Thyroid gland (tissue), 4 donors: ENCODE results near the gene DVL3. TPM values are rescaled to one million over a fixed set of nuclear protein-coding genes. Genes with fewer than 3 reads are reported as not detected.

Experiments used
- DNase-seq, 2 donors: peaks; one replicate each; pipeline ENCODE4 v3.0.0-alpha.2; 2019
- H3K27ac ChIP-seq, 3 donors: fragments of 200-600 bp; sonication (generic); 1 replicate in 2 of 3; 2 replicates in 1 of 3; pipeline ENCODE4 v1.5.1; 2016 to 2019; ENCODE audit warnings: mild to moderate bottlenecking in 1 of 3, moderate library complexity in 1 of 3
- H3K27me3 ChIP-seq: fragments of 200-600 bp; sonication (generic); one replicate; pipeline ENCODE4 v1.5.1; 2019
- H3K36me3 ChIP-seq, 2 donors: fragments of 200-600 bp; sonication (generic); one replicate each; pipeline ENCODE4 v1.5.1; 2016 to 2019
- H3K4me1 ChIP-seq, 2 donors: fragments of 200-600 bp; sonication (generic); one replicate each; pipeline ENCODE4 v1.5.1; 2017 to 2019
- H3K4me3 ChIP-seq, 3 donors: fragments of 200-600 bp; sonication (generic); replicated peaks in 1 of 3; 1 replicate in 2 of 3; 2 replicates in 1 of 3; pipeline ENCODE4 v1.5.1; 2016; ENCODE audit warnings: mild to moderate bottlenecking in 1 of 3
- H3K9me3 ChIP-seq: fragments of 200-600 bp; sonication (generic); one replicate; pipeline ENCODE4 v1.5.1; 2017
- CTCF ChIP-seq, 6 experiments: fragments of 200-600 bp in 3 of 6; fragments of 450-650 bp in 3 of 6; sonication (generic) in 3 of 6; IDR thresholded peaks; one replicate each; pipeline ENCODE4 v1.5.1; 2016 to 2019; ENCODE audit warnings: antibody characterized with exemption in 6 of 6, mild to moderate bottlenecking in 2 of 6, inconsistent platforms in 1 of 6, moderate library complexity in 1 of 6
- POLR2A ChIP-seq, 2 donors: fragments of 450-650 bp; IDR thresholded peaks; one replicate each; pipeline ENCODE4 v1.6.1; 2017; ENCODE audit warnings: antibody characterized with exemption in 2 of 2, mild to moderate bottlenecking in 2 of 2, moderate library complexity in 1 of 2
- WGBS, 2 donors: methylation state at CpG; one replicate each; pipeline ENCODE4 v1.1.5; 2017; 5-methylcytosine and 5-hydroxymethylcytosine counted together
- intact Hi-C: fragments of 100-400 bp; cut with DNase I; formaldehyde crosslinking; loops from one replicate; pipeline ENCODE4 v1.15.1; 2023
- total RNA-seq, 4 donors: library from RNA; depleted of rRNA; stranded (reverse); fragments of >200 nt; gene quantifications; one replicate each; pipeline ENCODE4 v1.2.3, GENCODE V29; 2016

Gene DVL3
- total RNA-seq, 4 donors from 2014 or later = 48.2 to 137 (median 65.3) TPM

- H3K9me3 ChIP-seq = no peaks in the 10 kb centered on the region
- no peak for DNase-seq
- intact Hi-C loops = no loop called here
- no peaks in the 10 kb centered on the region for H3K27me3 ChIP-seq
- H3K4me3 ChIP-seq = no peak overlapping the region
- WGBS, 2 donors = 89 to 92% methylated on average over 38 to 59 of the region's 66 CpGs
- TF ChIP-seq POLR2A (IDR thresholded peaks at IDR 0.05) (no peak), CTCF (IDR thresholded peaks at IDR 0.05) (no peak)
- no peak overlapping the region for H3K27ac ChIP-seq
- peaks cover 44 to 49% of the 10 kb centered on the region in 2 donors for H3K36me3 ChIP-seq
- peaks cover 5 to 6% of the 10 kb centered on the region in 2 donors for H3K4me1 ChIP-seq
Measured at GRCh38 chr3:184169896-184170875, 15.0 kb downstream of the DVL3 start.

- TF ChIP-seq POLR2A (IDR thresholded peaks at IDR 0.05) (no peak), CTCF (IDR thresholded peaks at IDR 0.05) (no peak)
- no peaks in the 10 kb centered on the region for H3K27me3 ChIP-seq
- no peak for DNase-seq
- no peak overlapping the region for H3K4me3 ChIP-seq
- no peak overlapping the region for H3K27ac ChIP-seq
- peaks cover 15 to 18% of the 10 kb centered on the region in 2 donors for H3K4me1 ChIP-seq
- 85% methylated on average over 8 to 9 of the region's 9 CpGs for WGBS, 2 donors
- intact Hi-C loops = no loop called here
- H3K36me3 ChIP-seq = peaks cover 31 to 35% of the 10 kb centered on the region in 2 donors
- no peaks in the 10 kb centered on the region for H3K9me3 ChIP-seq
Measured at GRCh38 chr3:184171562-184171961, 16.4 kb downstream of the DVL3 start.

DNA sequence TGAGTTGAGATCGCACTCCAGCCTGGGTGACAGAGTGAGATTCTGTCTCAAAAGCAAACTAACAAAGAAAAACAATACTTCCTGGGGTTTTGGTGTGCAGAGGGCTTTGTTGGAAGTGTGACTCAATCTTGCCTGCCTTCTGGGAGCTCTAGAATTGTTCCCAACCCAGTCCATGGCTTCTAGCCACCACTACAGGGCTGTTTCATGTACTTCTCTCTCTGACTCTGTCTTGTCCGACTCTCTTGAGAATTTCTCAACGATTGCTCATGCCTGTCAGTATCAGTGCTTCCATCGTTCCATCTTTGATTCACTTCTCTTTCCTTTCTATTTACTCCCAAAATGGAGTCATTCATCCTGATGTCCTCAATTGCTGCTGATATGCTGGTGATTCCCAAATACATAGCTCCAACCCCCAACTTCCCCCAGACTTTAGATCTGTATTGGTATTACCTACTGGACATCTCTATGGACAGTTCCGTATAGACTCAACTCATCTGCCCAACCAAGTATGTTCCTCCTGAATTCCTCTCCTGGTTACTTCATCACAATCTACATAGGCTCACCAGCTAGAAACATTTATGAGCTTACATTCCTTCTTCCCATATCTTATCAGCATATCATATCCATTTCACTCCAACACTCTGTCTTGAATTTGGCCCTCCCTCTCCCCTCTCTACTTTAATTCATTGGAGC lies 17.6 kb downstream of the DVL3 start:
- Histone ChIP-seq H3K4me1 (peaks cover 26 to 27% of the 10 kb centered on the region in 2 donors), H3K36me3 (peaks cover 21 to 28% of the 10 kb centered on the region in 2 donors), H3K9me3 (no peaks in the 10 kb centered on the region), H3K27me3 (no peaks in the 10 kb centered on the region), H3K4me3 (no peak overlapping the region), H3K27ac (no peak overlapping the region)
- no peak for DNase-seq
- no peak for TF ChIP-seq POLR2A (IDR thresholded peaks at IDR 0.05)
- no peak for TF ChIP-seq CTCF (IDR thresholded peaks at IDR 0.05)
- 76 to 87% methylated on average over 5 of the region's 5 CpGs for WGBS, 2 donors
- intact Hi-C loops = no loop called here

DNA sequence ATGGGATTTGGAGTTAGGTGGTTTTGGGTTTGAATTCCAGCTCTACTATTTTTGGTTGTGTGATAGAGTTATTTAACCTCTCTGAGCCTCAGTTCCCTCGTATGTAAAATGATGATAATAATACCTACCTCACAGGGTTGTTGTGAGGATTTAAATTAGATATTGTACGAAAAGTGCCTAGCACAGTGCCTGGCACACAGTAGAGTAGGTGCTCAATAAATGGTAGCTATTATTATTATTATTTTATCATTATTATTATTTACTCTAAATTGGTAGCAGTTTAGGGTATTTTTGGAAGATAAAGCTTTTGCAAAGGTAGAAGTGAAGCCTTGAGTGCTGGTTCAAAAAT lies 18.2 kb downstream of the DVL3 start:
- TF ChIP-seq CTCF (IDR thresholded peaks at IDR 0.05) (no peak), POLR2A (IDR thresholded peaks at IDR 0.05) (no peak)
- no peaks in the 10 kb centered on the region for H3K9me3 ChIP-seq
- H3K27ac ChIP-seq = no peak overlapping the region
- WGBS, 2 donors = 94 to 99% methylated on average over 2 of the region's 2 CpGs
- no peak for DNase-seq
- H3K36me3 ChIP-seq = peaks cover 21 to 26% of the 10 kb centered on the region in 2 donors
- peaks cover 26 to 29% of the 10 kb centered on the region in 2 donors for H3K4me1 ChIP-seq
- intact Hi-C loops = no loop called here
- H3K4me3 ChIP-seq = no peak overlapping the region
- no peaks in the 10 kb centered on the region for H3K27me3 ChIP-seq

DNA sequence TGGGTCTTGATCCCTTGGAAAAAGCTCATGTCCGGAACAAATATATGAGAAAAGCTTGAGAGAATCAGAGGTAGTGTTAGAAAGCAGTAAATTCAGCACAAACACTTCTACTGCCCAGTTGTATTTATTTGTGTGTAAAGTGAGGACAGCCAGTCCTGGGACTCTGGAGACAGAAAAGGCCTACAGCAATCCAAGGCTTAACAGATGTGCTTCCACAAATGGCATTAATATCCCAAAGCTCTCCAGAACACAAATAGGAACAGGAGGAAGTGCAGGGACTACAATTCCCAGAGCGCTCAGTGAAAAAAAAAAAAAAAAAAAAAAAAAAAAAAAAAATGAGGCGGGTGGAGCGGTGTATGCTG lies 19.1 kb downstream of the DVL3 start:
- Histone ChIP-seq H3K27ac (peak overlapping the region in 1 of 3 donors; percentile 3), H3K36me3 (peaks cover 28 to 29% of the 10 kb centered on the region in 2 donors), H3K4me3 (no peak overlapping the region), H3K9me3 (no peaks in the 10 kb centered on the region), H3K27me3 (no peaks in the 10 kb centered on the region), H3K4me1 (peaks cover 26 to 29% of the 10 kb centered on the region in 2 donors)
- TF ChIP-seq POLR2A (IDR thresholded peaks at IDR 0.05) (no peak), CTCF (IDR thresholded peaks at IDR 0.05) (no peak)
- 14 to 18% methylated on average over 4 of the region's 4 CpGs for WGBS, 2 donors
- no peak for DNase-seq
- intact Hi-C loops = no loop called here
